K562 (cell line): ENCODE results near the gene ATP5MG. TPM values are rescaled to one million over a fixed set of nuclear protein-coding genes. Genes with fewer than 3 reads are reported as not detected.

Experiments
- BRD9 ChIP-seq: fragments of 450-650 bp; IDR thresholded peaks from 2 replicates; pipeline ENCODE4 v1.6.1; 2018; ENCODE audit warnings: low read depth; ENCODE audit not compliant: partially characterized antibody
- CTBP1 ChIP-seq: fragments of 450-650 bp; IDR thresholded peaks from 2 replicates; pipeline ENCODE4 v1.6.1; 2016; ENCODE audit warnings: borderline replicate concordance
- DACH1 ChIP-seq: fragments of 450-650 bp; IDR thresholded peaks from 2 replicates; pipeline ENCODE4 v1.6.1; 2018; ENCODE audit not compliant: partially characterized antibody
- EP300 ChIP-seq: IDR thresholded peaks from 2 replicates; pipeline ENCODE4 v1.6.1; 2012; ENCODE audit warnings: low read length, improper control_type of control experiment
- ETS2 ChIP-seq: IDR thresholded peaks from 2 replicates; pipeline ENCODE4 v1.6.1; 2016; ENCODE audit warnings: borderline replicate concordance, missing genetic modification characterization, mild to moderate bottlenecking, moderate library complexity, missing compliant biosample characterization; ENCODE audit not compliant: poor library complexity, severe bottlenecking
- FOXP1 ChIP-seq: sonication (generic); formaldehyde crosslinking; IDR thresholded peaks from 2 replicates; pipeline ENCODE4 v1.8.0; 2022; ENCODE audit warnings: mild to moderate bottlenecking, missing genetic modification reagents
- GATAD2B ChIP-seq: fragments of 450-650 bp; IDR thresholded peaks from 2 replicates; pipeline ENCODE4 v1.6.1; 2017; ENCODE audit warnings: mild to moderate bottlenecking, borderline replicate concordance
- GTF2A2 ChIP-seq: IDR thresholded peaks from 2 replicates; pipeline ENCODE4 v1.6.1; 2016; ENCODE audit warnings: mild to moderate bottlenecking, missing genetic modification characterization, missing compliant biosample characterization
- KAT2B ChIP-seq: IDR thresholded peaks from one replicate; pipeline ENCODE4 v1.6.1; 2012; ENCODE audit warnings: low read depth, mild to moderate bottlenecking, control low read depth, inconsistent platforms, low read length, moderate library complexity
- KDM4B ChIP-seq, 2 experiments: fragments of 450-650 bp in 1 of 2; sonication (generic) in 1 of 2; IDR thresholded peaks; 2 replicates each; pipeline ENCODE4 v1.6.1; 2016 to 2017; ENCODE audit warnings: borderline replicate concordance in 2 of 2, antibody characterized with exemption in 1 of 2, low read depth in 1 of 2, mild to moderate bottlenecking in 1 of 2
- KLF13 ChIP-seq: fragments of 450-650 bp; IDR thresholded peaks from 2 replicates; pipeline ENCODE4 v1.6.1; 2016; ENCODE audit warnings: missing genetic modification characterization, low read depth, mild to moderate bottlenecking, missing compliant biosample characterization, moderate library complexity, borderline replicate concordance
- NCOA1 ChIP-seq: fragments of 450-650 bp; IDR thresholded peaks from 2 replicates; pipeline ENCODE4 v1.6.1; 2016; ENCODE audit warnings: low read depth
- NR2C2 ChIP-seq, 2 experiments: fragments of 200-800 bp in 1 of 2; sonication (Bioruptor generic) in 1 of 2; sonication (generic) in 1 of 2; formaldehyde crosslinking in 1 of 2; IDR thresholded peaks; 2 replicates each; pipeline versions ENCODE4 v1.6.1 to v1.8.0; 2016 to 2022; ENCODE audit warnings: mild to moderate bottlenecking in 1 of 2, missing compliant biosample characterization in 1 of 2, missing genetic modification characterization in 1 of 2, missing genetic modification reagents in 1 of 2
- SRF ChIP-seq, 2 experiments: fragments of 250-450, 450-650 bp in 1 of 2; sonication (Bioruptor Pico) in 1 of 2; sonication (generic) in 1 of 2; formaldehyde crosslinking; IDR thresholded peaks; 2 replicates each; pipeline versions ENCODE4 v1.5.0 to v1.5.1; 2020 to 2022; ENCODE audit warnings: mild to moderate bottlenecking in 1 of 2, missing genetic modification reagents in 1 of 2
- ZNF23 ChIP-seq: fragments of 250-450 bp; sonication (Bioruptor Pico); IDR thresholded peaks from 2 replicates; pipeline ENCODE4 v1.4.0; 2020; ENCODE audit warnings: mild to moderate bottlenecking
- ZNF668 ChIP-seq: fragments of 250-450 bp; sonication (Bioruptor Pico); IDR thresholded peaks from 2 replicates; pipeline ENCODE4 v1.8.0; 2022; ENCODE audit warnings: mild to moderate bottlenecking, inconsistent platforms
- ZNF764 ChIP-seq: fragments of 250-450 bp; sonication (Bioruptor Pico); IDR thresholded peaks from 2 replicates; pipeline ENCODE4 v1.4.0; 2020; ENCODE audit warnings: low read depth, mild to moderate bottlenecking, moderate library complexity
- polyA plus RNA-seq, 8 experiments: library from polyadenylated mRNA; depleted of rRNA in 4 of 8; stranded (reverse) in 5 of 8; unstranded in 3 of 8; fragments of >200 nt; fragmentation: Nextera tagmentation in 2 of 8; fragmentation: Illumina TruSeq in 1 of 8; extraction: Ambion mirVana in 2 of 8; extraction: Trizol in 1 of 8; gene quantifications; 2 replicates each; pipeline versions ENCODE4 v1.2.1 to v1.2.3, GENCODE V29; 2011 to 2014; ENCODE audit warnings: inconsistent platforms in 1 of 8, missing spikeins in 1 of 8
- total RNA-seq, 7 experiments: library from RNA; depleted of rRNA in 6 of 7; stranded (reverse); fragments of >200 nt in 6 of 7; fragmentation: Illumina TruSeq in 2 of 7; extraction: Trizol in 2 of 7; gene quantifications; 2 replicates each; pipeline versions ENCODE4 v1.2.1 to v1.2.3, GENCODE V29; 2011 to 2021; ENCODE audit warnings: low replicate concordance in 1 of 7
- TF ChIP-seq, protein P1 (sequence below): sonication (generic); formaldehyde crosslinking; IDR thresholded peaks from 2 replicates; pipeline ENCODE4 v1.4.0; 2020; ENCODE audit warnings: mild to moderate bottlenecking, missing genetic modification reagents
- TF ChIP-seq, protein P2 (sequence below): fragments of 250-450 bp; sonication (Bioruptor Pico); IDR thresholded peaks from 2 replicates; pipeline ENCODE4 v1.8.0; 2021; ENCODE audit warnings: moderate library complexity, mild to moderate bottlenecking, inconsistent platforms
- TF ChIP-seq, protein P3 (sequence below): fragments of 250-450 bp; sonication (Bioruptor Pico); IDR thresholded peaks from 2 replicates; pipeline ENCODE4 v1.8.0; 2022; ENCODE audit warnings: inconsistent platforms, mild to moderate bottlenecking, moderate library complexity, borderline replicate concordance
- TF ChIP-seq, protein P4 (sequence below): sonication (generic); formaldehyde crosslinking; IDR thresholded peaks from 2 replicates; pipeline ENCODE4 v1.9.0; 2022; ENCODE audit warnings: mild to moderate bottlenecking, missing genetic modification reagents
- TF ChIP-seq, protein P5 (sequence below), 2 experiments: fragments of 200-800 bp in 1 of 2; sonication (Bioruptor generic) in 1 of 2; sonication (generic) in 1 of 2; formaldehyde crosslinking in 1 of 2; IDR thresholded peaks in 1 of 2; conservative IDR thresholded peaks in 1 of 2; 2 replicates each; pipeline versions ENCODE4 v1.5.0 to v1.6.1; 2016 to 2020; ENCODE audit warnings: missing compliant biosample characterization in 1 of 2, missing genetic modification characterization in 1 of 2, missing genetic modification reagents in 1 of 2

ATP5MG gene
- total and polyA plus RNA-seq, 9 of the 15 experiments (the other 6 are each of a cell fraction or from before 2014, with no cell fraction given), result 301 to 2,138 (median 434) TPM

DNA sequence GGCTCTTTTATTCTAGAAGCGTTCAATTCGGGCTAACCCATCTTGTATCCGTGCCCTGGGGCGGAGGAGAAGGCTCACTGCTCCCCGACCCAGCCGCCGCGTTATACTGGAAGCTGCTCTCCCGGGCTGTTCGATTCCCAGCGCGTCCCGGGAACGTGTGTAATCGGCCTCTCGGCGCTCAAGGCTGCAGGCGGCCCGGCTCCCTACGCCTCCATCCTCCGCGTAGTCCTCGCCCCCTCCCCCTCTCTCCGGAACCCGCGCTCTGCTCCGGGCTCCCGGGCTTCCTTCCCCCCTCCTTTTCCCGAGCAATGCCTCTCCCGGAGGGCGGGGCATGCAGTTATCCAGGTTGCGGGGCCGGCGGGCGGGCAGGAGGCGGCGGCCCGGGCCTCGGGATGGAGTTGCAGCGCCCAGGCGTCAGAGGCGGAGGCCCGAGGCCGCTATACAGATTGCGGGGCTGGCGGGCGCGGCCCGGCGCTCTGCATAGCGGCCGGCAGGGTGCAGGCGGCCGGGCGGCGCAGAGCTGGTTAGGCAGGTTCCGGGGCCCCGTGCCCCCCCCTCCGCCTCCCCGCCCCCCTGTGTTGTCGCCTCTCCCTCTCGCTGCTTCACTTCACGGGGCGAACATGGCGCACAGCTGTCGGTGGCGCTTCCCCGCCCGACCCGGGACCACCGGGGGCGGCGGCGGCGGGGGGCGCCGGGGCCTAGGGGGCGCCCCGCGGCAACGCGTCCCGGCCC lies 34.7 kb downstream of the ATP5MG start, which contains the start of gene KMT2A (continued):
- TF ChIP-seq GTF2A2 (tag) (peak; percentile 86), SRF (CRISPR knock-in tag; IDR thresholded peaks at IDR 0.05) (no peak), ZNF764 (CRISPR knock-in tag) (no peak), BRD9 (no peak), KAT2B (no peak), ZNF23 (no peak), EP300 (0 out of 2 replicates have a peak, but pooled peaks have one; percentile 7), CTBP1 (peak; percentile 87), KLF13 (tag) (peak; percentile 99), ZNF668 (CRISPR knock-in tag) (no peak), GATAD2B (peak; percentile 81), FOXP1 (CRISPR knock-in tag) (no peak; the same call in 1 of the 2 replicates), DACH1 (peak; percentile 59), ETS2 (tag) (no peak), KDM4B (IDR thresholded peaks at IDR 0.05; ENCODE audit: borderline replicate concordance in 2 of 2, low read depth in 1 of 2) (peak in 1 of 2 experiments; percentile 86; a peak in 1 of 4 replicates), NCOA1 (peak; percentile 94), NR2C2 (CRISPR knock-in tag; IDR thresholded peaks at IDR 0.05) (peak; percentile 77), NR2C2 (tag; IDR thresholded peaks at IDR 0.05) (peak; percentile 83)
- TF ChIP-seq, protein P1, sequence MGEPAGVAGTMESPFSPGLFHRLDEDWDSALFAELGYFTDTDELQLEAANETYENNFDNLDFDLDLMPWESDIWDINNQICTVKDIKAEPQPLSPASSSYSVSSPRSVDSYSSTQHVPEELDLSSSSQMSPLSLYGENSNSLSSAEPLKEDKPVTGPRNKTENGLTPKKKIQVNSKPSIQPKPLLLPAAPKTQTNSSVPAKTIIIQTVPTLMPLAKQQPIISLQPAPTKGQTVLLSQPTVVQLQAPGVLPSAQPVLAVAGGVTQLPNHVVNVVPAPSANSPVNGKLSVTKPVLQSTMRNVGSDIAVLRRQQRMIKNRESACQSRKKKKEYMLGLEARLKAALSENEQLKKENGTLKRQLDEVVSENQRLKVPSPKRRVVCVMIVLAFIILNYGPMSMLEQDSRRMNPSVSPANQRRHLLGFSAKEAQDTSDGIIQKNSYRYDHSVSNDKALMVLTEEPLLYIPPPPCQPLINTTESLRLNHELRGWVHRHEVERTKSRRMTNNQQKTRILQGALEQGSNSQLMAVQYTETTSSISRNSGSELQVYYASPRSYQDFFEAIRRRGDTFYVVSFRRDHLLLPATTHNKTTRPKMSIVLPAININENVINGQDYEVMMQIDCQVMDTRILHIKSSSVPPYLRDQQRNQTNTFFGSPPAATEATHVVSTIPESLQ (CRISPR knock-in tag), result no peak
- TF ChIP-seq, protein P2, sequence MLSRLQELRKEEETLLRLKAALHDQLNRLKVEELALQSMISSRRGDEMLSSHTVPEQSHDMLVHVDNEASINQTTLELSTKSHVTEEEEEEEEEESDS (CRISPR knock-in tag), result no peak
- TF ChIP-seq, protein P3, sequence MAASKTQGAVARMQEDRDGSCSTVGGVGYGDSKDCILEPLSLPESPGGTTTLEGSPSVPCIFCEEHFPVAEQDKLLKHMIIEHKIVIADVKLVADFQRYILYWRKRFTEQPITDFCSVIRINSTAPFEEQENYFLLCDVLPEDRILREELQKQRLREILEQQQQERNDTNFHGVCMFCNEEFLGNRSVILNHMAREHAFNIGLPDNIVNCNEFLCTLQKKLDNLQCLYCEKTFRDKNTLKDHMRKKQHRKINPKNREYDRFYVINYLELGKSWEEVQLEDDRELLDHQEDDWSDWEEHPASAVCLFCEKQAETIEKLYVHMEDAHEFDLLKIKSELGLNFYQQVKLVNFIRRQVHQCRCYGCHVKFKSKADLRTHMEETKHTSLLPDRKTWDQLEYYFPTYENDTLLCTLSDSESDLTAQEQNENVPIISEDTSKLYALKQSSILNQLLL (CRISPR knock-in tag), result no peak
- TF ChIP-seq, protein P4, sequence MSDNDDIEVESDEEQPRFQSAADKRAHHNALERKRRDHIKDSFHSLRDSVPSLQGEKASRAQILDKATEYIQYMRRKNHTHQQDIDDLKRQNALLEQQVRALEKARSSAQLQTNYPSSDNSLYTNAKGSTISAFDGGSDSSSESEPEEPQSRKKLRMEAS, result peak; percentile 92
- TF ChIP-seq, protein P5, sequence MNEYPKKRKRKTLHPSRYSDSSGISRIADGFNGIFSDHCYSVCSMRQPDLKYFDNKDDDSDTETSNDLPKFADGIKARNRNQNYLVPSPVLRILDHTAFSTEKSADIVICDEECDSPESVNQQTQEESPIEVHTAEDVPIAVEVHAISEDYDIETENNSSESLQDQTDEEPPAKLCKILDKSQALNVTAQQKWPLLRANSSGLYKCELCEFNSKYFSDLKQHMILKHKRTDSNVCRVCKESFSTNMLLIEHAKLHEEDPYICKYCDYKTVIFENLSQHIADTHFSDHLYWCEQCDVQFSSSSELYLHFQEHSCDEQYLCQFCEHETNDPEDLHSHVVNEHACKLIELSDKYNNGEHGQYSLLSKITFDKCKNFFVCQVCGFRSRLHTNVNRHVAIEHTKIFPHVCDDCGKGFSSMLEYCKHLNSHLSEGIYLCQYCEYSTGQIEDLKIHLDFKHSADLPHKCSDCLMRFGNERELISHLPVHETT (CRISPR knock-in tag; conservative IDR thresholded peaks at IDR 0.05 in 1 of 2, IDR thresholded peaks at IDR 0.05 in 1 of 2), result peak in 1 of 2 experiments; percentile 96; a peak in 2 of 4 replicates
